Activated CD4-positive, alpha-beta T cell treated with anti-CD3 and anti-CD28 coated beads, Interleukin-2, amount 50 U/mL, for 1 hour (primary cell): ENCODE results near the gene CST8.

Source experiments
- DNase-seq: peaks from one replicate; pipeline ENCODE4 v3.0.0-alpha.2; 2020

The CST8 gene

GRCh38 chr20:23476015-23476754 is 14.7 kb upstream of the CST8 start:
- DNase-seq: no peak

- DNase-seq: no peak
These were observed 13.7 kb upstream of the CST8 start for GRCh38 chr20:23477223-23477622.

GRCh38 chr20:23479043-23479442 is 11.9 kb upstream of the CST8 start:
- DNase-seq: no peak

GRCh38 chr20:23482138-23482537 is 8.8 kb upstream of the CST8 start:
- no peak for DNase-seq

GRCh38 chr20:23484081-23484480 is 6.8 kb upstream of the CST8 start:
- DNase-seq: no peak

GRCh38 chr20:23488470-23488869 is 2.4 kb upstream of the CST8 start:
- DNase-seq: no peak

- DNase-seq: no peak
These were observed 1.9 kb upstream of the CST8 start for GRCh38 chr20:23488996-23489395.

GRCh38 chr20:23492292-23492691 is 1.4 kb downstream of the CST8 start:
- no peak for DNase-seq

GRCh38 chr20:23493172-23493772 is 2.4 kb downstream of the CST8 start:
- DNase-seq: no peak

GRCh38 chr20:23497536-23497935 is 6.6 kb downstream of the CST8 start:
- no peak for DNase-seq

- DNase-seq: no peak
These were observed 11.0 kb downstream of the CST8 start for GRCh38 chr20:23501926-23502325.

GRCh38 chr20:23503649-23504048 is 12.7 kb downstream of the CST8 start:
- DNase-seq: no peak

GRCh38 chr20:23507346-23507745 is 16.4 kb downstream of the CST8 start:
- no peak for DNase-seq

GRCh38 chr20:23508449-23509229 is 17.7 kb downstream of the CST8 start:
- DNase-seq: no peak

GRCh38 chr20:23509247-23509913 is 18.5 kb downstream of the CST8 start:
- DNase-seq: no peak

- DNase-seq: no peak
These were observed 19.2 kb downstream of the CST8 start for GRCh38 chr20:23510000-23510590.

- no peak for DNase-seq
These were observed 22.2 kb downstream of the CST8 start for GRCh38 chr20:23513164-23513563.

- DNase-seq: no peak
These were observed 23.9 kb downstream of the CST8 start for GRCh38 chr20:23514848-23515247.

- DNase-seq: no peak
These were observed 24.5 kb downstream of the CST8 start for GRCh38 chr20:23515250-23515939.

- no peak for DNase-seq
These were observed 26.8 kb downstream of the CST8 start for GRCh38 chr20:23517719-23518118.

- no peak for DNase-seq
These were observed 28.6 kb downstream of the CST8 start for GRCh38 chr20:23519556-23519955.

GRCh38 chr20:23520185-23520584 is 29.3 kb downstream of the CST8 start:
- no peak for DNase-seq
